Activated T-helper 1 cell treated with anti-CD3 and anti-CD28 coated beads, Interleukin-12 subunit alpha, Interleukin-12 subunit beta, Interleukin-2, Interleukin-4 antibody, amounts not matched to agents 30 ng/mL and 10 ng/mL and 1 ng/mL, durations not matched to agents 14 hours and 24 hours and 36 hours (primary cell): ENCODE measurements around the gene TRIO. TPM values are rescaled to one million over a fixed set of nuclear protein-coding genes. Genes with fewer than 3 reads are reported as not detected.

Experiments used
- DNase-seq: peaks from one replicate; pipeline ENCODE4 v3.0.0; 2021; ENCODE audit warnings: low spot score
- H3K27ac Mint-ChIP-seq: one replicate; pipeline ENCODE4 v1.8.0; 2021; ENCODE audit warnings: mild to moderate bottlenecking, mixed read lengths
- H3K27me3 Mint-ChIP-seq: one replicate; pipeline ENCODE4 v1.8.0; 2022; ENCODE audit warnings: mild to moderate bottlenecking, moderate library complexity, mixed read lengths; ENCODE audit not compliant: insufficient read depth
- H3K36me3 Mint-ChIP-seq: one replicate; pipeline ENCODE4 v1.8.0; 2021; ENCODE audit warnings: low read depth, mixed read lengths
- H3K4me1 Mint-ChIP-seq: one replicate; pipeline ENCODE4 v1.8.0; 2021; ENCODE audit warnings: low read depth, mixed read lengths
- H3K4me3 Mint-ChIP-seq: one replicate; pipeline ENCODE4 v1.8.0; 2021; ENCODE audit warnings: mild to moderate bottlenecking, moderate library complexity, mixed read lengths
- H3K9me3 Mint-ChIP-seq: one replicate; pipeline ENCODE4 v1.8.0; 2021; ENCODE audit warnings: mixed read lengths
- intact Hi-C: fragments of 100-400 bp; cut with micrococcal nuclease; formaldehyde crosslinking; loops from one replicate; pipeline ENCODE4 v1.15.1; 2024
- total RNA-seq: library from RNA; stranded (reverse); gene quantifications from 2 replicates; pipeline ENCODE4 v1.2.3, GENCODE V29; 2022

The TRIO gene
- total RNA-seq, 1 donor from 2014 or later: 11.4 TPM

DNA sequence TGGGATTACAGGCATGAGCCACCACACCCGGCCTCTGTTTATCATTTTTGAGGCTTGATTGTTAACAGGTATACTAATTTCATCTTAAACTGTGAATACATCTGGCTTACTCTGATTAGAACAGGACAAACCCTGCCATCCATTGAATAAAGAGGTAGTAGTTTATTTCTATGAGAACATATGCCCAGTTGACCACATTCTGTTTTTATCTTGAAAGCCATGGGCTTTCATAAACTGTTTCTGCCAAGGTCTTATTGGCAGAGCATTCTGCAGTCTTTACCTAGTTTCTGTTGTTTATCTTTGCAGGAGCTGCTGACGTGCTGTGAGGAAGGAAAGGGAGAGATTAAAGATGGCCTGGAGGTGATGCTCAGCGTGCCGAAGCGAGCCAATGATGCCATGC is 253.6 kb downstream of the TRIO start:
- peaks cover 1% of the 10 kb centered on the region for H3K27me3 Mint-ChIP-seq

GRCh38 chr5:14397717-14398116 is 254.6 kb downstream of the TRIO start:
- Mint-ChIP-seq H3K36me3 (peaks cover 6% of the 10 kb centered on the region), H3K9me3 (peaks cover 7% of the 10 kb centered on the region), H3K4me1 (peaks cover 13% of the 10 kb centered on the region), H3K27me3 (peaks cover 1% of the 10 kb centered on the region), H3K4me3 (no peak overlapping the region), H3K27ac (no peak overlapping the region)
- intact Hi-C loops: no loop called here
- DNase-seq: no peak

More for the DNA sequence above, 253.6 kb downstream of the TRIO start:
- no peak for DNase-seq
- Mint-ChIP-seq H3K4me1 (peaks cover 13% of the 10 kb centered on the region), H3K27ac (no peak overlapping the region), H3K4me3 (no peak overlapping the region), H3K36me3 (no peaks in the 10 kb centered on the region), H3K9me3 (no peaks in the 10 kb centered on the region)
- intact Hi-C loops: no loop called here

DNA sequence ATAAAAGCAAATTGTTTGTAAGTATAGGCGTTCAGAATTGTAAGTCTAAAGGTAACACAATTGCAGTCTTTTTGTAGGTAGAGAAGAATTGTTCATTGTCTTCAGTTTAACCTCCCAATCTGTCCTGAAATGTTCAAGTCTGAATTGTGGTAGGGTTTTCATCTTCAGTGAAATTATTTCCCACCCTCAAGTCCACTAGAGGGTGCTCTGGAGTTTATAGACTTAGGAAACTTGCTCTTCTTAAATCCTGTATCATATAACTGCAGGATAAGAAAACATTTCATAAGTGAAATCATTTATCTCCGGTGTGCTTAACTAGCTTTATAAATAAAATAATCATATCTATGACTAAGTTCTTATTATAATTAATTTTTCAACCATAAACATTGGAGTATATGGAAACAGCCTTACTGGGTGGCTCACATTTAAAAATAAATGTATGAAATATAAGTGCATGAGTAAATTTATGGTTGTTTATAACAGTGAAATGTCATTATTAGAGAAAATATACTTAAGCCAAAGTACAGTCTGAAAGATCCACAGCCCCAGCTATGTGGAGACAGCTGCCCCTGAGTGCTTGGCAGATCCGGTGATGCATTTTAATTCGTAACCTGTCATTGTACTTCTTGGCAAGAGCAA is 256.0 kb downstream of the TRIO start:
- no peak overlapping the region for H3K27ac Mint-ChIP-seq
- DNase-seq: no peak
- intact Hi-C loops: loop anchor here (1.0 kb wide), 4 partner anchors 35 to 249 kb away; no protein-coding TSS in a partner anchor
- peaks cover 13% of the 10 kb centered on the region for H3K4me1 Mint-ChIP-seq
- peaks cover 12% of the 10 kb centered on the region for H3K9me3 Mint-ChIP-seq
- H3K36me3 Mint-ChIP-seq: peaks cover 7% of the 10 kb centered on the region
- peaks cover 1% of the 10 kb centered on the region for H3K27me3 Mint-ChIP-seq
- H3K4me3 Mint-ChIP-seq: no peak overlapping the region

DNA sequence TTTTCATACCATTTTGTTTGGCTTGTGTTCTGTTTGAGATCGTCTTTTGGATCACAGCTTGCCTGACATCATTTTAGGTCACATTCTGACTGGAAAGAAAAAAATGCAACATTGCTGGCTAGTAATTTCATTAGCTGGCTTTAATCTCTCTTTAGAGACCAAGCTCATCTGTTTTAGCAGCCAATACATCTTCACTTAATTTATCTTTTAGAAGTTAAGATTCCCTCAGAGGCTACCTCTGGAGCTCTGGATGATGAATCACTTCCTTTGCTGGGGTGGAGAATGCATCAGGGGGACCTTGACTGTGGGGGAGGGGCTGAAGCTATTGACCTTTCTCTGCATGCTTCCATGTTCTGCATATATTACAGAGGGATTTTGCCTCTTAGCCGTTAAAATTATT is 256.9 kb downstream of the TRIO start:
- Mint-ChIP-seq H3K9me3 (peaks cover 14% of the 10 kb centered on the region), H3K4me3 (no peak overlapping the region), H3K36me3 (peaks cover 7% of the 10 kb centered on the region), H3K27me3 (peaks cover 1% of the 10 kb centered on the region), H3K4me1 (peaks cover 13% of the 10 kb centered on the region), H3K27ac (no peak overlapping the region)
- intact Hi-C loops: no loop called here
- no peak for DNase-seq

- DNase-seq: no peak
- intact Hi-C loops: no loop called here
- Mint-ChIP-seq H3K4me1 (peaks cover 13% of the 10 kb centered on the region), H3K4me3 (no peak overlapping the region), H3K27ac (no peak overlapping the region), H3K9me3 (peaks cover 14% of the 10 kb centered on the region), H3K27me3 (peaks cover 1% of the 10 kb centered on the region), H3K36me3 (peaks cover 7% of the 10 kb centered on the region)
Observed at GRCh38 chr5:14400611-14401010, 257.5 kb downstream of the TRIO start.

- Mint-ChIP-seq H3K4me1 (peaks cover 13% of the 10 kb centered on the region), H3K27me3 (peaks cover 1% of the 10 kb centered on the region), H3K27ac (no peak overlapping the region), H3K4me3 (no peak overlapping the region), H3K36me3 (peaks cover 7% of the 10 kb centered on the region), H3K9me3 (peaks cover 14% of the 10 kb centered on the region)
- intact Hi-C loops: no loop called here
- no peak for DNase-seq
Observed at GRCh38 chr5:14401639-14402038, 258.5 kb downstream of the TRIO start.

DNA sequence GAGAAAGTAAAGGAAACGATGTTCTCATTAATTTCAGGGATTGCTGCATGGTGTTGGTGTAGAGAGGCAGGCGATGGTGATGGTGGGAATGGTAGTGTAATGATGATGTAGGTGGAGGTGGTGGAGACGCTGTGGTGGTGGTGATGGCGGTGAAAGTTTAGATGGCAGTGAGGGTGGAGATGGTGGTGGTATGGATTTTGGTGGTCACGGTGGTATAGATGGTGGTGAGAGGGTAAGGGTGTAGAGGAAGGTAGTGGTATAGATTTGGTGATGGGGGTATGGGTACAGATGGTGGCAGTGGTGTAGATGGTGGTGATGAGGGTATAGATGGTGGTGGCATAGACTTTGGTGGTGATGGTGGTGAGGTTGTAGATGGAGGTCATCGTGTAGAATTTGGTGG is 259.3 kb downstream of the TRIO start:
- peaks cover 7% of the 10 kb centered on the region for H3K36me3 Mint-ChIP-seq
- H3K4me3 Mint-ChIP-seq: no peak overlapping the region
- peaks cover 1% of the 10 kb centered on the region for H3K27me3 Mint-ChIP-seq
- peaks cover 14% of the 10 kb centered on the region for H3K9me3 Mint-ChIP-seq
- peak overlapping the region; percentile 21 for H3K27ac Mint-ChIP-seq
- intact Hi-C loops: no loop called here
- DNase-seq: no peak
- peaks cover 13% of the 10 kb centered on the region for H3K4me1 Mint-ChIP-seq

DNA sequence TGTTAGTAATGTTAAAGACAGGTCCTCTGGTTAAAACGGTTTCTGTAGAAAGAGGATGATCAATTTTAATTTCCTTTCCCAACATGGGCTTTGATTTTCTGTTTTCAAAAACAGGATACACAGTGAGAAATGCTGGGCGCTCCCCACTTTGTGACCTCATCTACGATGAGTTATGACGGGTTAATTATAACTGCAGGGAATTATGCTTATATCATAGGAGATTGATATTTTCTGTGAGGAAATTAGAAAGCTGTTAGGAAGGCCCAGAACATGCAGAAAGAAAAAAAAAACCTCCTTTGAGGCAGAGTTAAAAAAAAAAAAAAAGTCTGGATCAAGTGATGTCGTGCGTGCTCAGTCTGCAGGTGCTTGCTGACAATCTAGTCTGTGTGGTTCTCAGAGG is 261.6 kb downstream of the TRIO start:
- DNase-seq: no peak
- intact Hi-C loops: no loop called here
- no peak overlapping the region for H3K27ac Mint-ChIP-seq
- H3K27me3 Mint-ChIP-seq: no peaks in the 10 kb centered on the region
- H3K4me3 Mint-ChIP-seq: no peak overlapping the region
- peaks cover 14% of the 10 kb centered on the region for H3K9me3 Mint-ChIP-seq
- peaks cover 13% of the 10 kb centered on the region for H3K4me1 Mint-ChIP-seq
- peaks cover 7% of the 10 kb centered on the region for H3K36me3 Mint-ChIP-seq

DNA sequence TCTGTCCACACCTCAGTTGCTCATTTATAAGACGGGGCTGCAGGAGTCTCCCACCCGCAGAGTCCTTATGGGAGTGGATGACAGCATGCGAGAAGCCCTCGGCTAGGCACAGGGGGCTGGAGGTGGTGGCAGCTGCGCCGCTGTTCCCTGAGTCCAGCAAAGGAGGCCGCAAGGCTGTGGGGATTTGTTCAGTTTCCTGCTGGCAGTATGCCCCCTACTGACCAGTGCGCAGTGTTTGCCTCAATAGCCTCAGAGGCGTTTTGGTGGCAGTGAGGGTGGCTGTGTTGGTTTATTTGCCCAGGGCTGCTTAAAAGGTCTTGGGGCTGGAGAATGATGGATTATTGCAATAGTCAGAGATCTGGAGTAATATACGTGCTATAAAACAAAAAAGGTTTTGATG is 262.1 kb downstream of the TRIO start:
- intact Hi-C loops: no loop called here
- Mint-ChIP-seq H3K4me3 (no peak overlapping the region), H3K4me1 (peaks cover 13% of the 10 kb centered on the region), H3K36me3 (peaks cover 7% of the 10 kb centered on the region), H3K27me3 (no peaks in the 10 kb centered on the region), H3K27ac (no peak overlapping the region), H3K9me3 (peaks cover 14% of the 10 kb centered on the region)
- DNase-seq: no peak

GRCh38 chr5:14405706-14406553 is 262.8 kb downstream of the TRIO start:
- Mint-ChIP-seq H3K36me3 (peaks cover 7% of the 10 kb centered on the region), H3K4me1 (peaks cover 7% of the 10 kb centered on the region)

DNA sequence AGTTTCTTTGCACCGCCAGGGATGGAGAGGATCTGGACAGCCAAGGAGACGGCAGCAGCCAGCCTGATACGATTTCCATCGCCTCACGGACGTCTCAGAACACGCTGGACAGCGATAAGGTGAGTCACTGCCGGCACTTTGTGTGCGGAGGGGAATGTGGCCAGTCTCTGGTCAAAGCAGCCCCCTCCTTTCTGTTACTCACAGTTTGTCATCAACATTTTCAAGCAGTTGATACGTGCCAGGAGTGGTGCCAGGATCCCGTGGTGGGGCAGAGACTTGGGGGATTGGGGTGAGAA is 263.4 kb downstream of the TRIO start:
- peaks cover 3% of the 10 kb centered on the region for H3K27me3 Mint-ChIP-seq
- H3K36me3 Mint-ChIP-seq: peaks cover 7% of the 10 kb centered on the region
- intact Hi-C loops: no loop called here
- no peak overlapping the region for H3K27ac Mint-ChIP-seq
- no peak for DNase-seq
- H3K9me3 Mint-ChIP-seq: peaks cover 14% of the 10 kb centered on the region
- peaks cover 1% of the 10 kb centered on the region for H3K4me1 Mint-ChIP-seq
- no peak overlapping the region for H3K4me3 Mint-ChIP-seq

More at GRCh38 chr5:14405706-14406553, 262.8 kb downstream of the TRIO start:
- peaks cover 14% of the 10 kb centered on the region for H3K9me3 Mint-ChIP-seq
- peaks cover 2% of the 10 kb centered on the region for H3K27me3 Mint-ChIP-seq
- H3K27ac Mint-ChIP-seq: no peak overlapping the region
- intact Hi-C loops: no loop called here
- H3K4me3 Mint-ChIP-seq: no peak overlapping the region
- DNase-seq: no peak

DNA sequence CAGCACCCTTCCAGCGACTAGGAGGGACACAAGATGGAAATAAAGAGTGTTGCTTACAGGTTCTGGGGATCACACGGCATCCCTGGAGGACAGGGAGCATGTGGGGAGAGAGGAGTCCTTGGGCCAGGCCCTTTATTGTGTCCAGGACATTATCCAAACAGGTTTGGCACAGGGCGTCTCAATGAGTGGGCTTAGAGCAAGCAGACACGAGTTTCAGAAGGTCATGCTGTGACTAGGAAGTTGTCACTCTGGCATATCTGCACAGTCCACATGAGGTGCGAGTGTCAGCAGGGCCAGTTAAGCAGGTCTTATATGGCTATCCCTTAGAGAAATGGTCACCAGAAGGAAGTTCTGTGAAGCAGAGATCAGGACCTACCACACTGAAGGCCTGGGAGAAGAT is 263.9 kb downstream of the TRIO start:
- H3K4me3 Mint-ChIP-seq: no peak overlapping the region
- H3K4me1 Mint-ChIP-seq: no peaks in the 10 kb centered on the region
- H3K27ac Mint-ChIP-seq: no peak overlapping the region
- DNase-seq: no peak
- peaks cover 3% of the 10 kb centered on the region for H3K27me3 Mint-ChIP-seq
- peaks cover 7% of the 10 kb centered on the region for H3K36me3 Mint-ChIP-seq
- intact Hi-C loops: no loop called here
- peaks cover 14% of the 10 kb centered on the region for H3K9me3 Mint-ChIP-seq

- H3K4me1 Mint-ChIP-seq: peaks cover 1% of the 10 kb centered on the region
- H3K4me3 Mint-ChIP-seq: no peak overlapping the region
- H3K9me3 Mint-ChIP-seq: peaks cover 7% of the 10 kb centered on the region
- peaks cover under 1% of the 10 kb centered on the region for H3K36me3 Mint-ChIP-seq
- H3K27me3 Mint-ChIP-seq: peaks cover 3% of the 10 kb centered on the region
- intact Hi-C loops: no loop called here
- no peak overlapping the region for H3K27ac Mint-ChIP-seq
- no peak for DNase-seq
Observed at GRCh38 chr5:14407746-14408175, 264.6 kb downstream of the TRIO start.
